HG03521 (cell line): ENCODE data around the gene DCP1A.
"Not testable (repeated sequence)": the region's sequence is repeated elsewhere in the genome, so short reads cannot be mapped to it uniquely, and the experiment has no call there.

Experiments
- ATAC-seq: cut with Tn5 transposase; IDR thresholded peaks from one replicate; pipeline ENCODE4 v1.9.1; 2021; ENCODE audit warnings: mild to moderate bottlenecking, moderate library complexity; ENCODE audit not compliant: unreplicated experiment

DCP1A gene

DNA sequence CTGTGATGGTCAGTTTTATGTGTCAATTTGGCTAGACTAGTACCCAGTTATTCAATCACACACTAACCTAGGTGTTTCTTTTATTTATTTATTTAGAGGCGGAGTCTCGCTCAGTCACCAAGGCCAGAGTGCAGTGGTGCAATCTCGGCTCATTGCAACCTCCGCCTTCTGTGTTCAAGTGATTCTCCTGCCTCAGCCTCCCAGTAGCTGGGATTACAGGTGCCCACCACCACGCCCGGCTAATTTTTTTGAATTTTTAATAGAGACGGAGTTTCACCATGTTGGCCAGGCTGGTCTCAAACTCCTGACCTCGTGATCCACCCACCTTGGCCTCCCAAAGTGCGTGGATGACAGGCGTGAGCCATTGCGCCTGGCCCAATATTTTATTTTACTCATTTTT, 78.2 kb downstream of the DCP1A start:
- ATAC-seq = not testable (repeated sequence)

DNA sequence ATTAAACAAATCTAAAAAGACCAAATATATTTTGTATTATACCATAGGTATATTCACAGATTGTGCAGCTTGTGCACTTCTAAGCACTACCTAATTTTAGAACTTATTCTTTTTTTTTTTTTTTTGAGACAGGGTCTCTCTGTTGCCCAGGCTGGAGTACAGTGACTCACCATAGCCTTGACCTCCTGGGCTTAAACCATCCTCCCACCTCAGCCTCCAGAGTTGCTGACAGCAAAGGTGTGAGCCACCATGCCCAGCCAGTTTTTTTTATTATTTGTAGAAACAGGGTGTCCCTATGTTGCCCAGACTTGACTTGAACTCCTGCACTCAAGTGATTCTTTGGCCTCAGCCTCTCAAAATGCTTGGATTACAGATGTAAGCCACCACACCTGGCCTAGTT, 79.6 kb downstream of the DCP1A start:
- no peak for ATAC-seq

DNA sequence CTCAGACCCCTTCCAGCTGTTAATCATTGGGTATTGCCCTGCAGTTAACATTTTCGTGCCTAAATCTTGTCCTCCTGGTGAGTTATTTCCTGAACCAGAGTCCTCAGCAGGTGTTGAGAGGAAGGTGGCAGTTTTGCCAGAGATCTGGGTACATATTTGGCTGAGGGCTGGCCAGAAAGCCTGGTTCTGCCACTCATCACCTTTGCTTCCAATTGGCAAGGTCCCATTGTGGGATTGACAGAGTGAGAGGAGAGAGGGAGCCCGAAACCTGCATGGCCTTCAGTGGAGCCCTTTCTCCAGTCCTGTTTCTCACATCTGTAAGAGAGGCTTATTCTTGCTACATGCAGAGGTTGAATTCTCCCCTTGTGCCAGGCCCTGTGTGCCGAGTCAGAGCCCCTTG, 82.6 kb downstream of the DCP1A start:
- no peak for ATAC-seq

DNA sequence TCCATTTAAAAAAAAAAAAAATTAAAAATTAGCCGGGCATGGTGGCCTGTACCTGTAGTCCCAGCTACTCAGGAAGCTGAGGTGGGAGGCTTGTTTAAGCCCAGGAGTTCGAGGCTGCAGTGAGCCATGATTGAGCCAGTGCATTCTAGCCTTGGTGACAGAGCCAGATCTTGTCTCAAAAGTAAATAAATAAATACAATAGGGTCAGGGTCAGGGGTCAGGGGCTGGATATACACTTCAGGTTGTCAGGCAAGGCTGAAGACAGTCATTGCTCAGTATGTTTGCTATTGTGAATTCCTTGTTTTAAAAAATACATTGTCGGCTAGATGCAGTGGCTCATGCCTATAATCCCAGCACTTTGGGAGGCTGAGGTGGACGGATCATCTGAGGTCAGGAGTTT, 83.4 kb downstream of the DCP1A start:
- no peak for ATAC-seq

DNA sequence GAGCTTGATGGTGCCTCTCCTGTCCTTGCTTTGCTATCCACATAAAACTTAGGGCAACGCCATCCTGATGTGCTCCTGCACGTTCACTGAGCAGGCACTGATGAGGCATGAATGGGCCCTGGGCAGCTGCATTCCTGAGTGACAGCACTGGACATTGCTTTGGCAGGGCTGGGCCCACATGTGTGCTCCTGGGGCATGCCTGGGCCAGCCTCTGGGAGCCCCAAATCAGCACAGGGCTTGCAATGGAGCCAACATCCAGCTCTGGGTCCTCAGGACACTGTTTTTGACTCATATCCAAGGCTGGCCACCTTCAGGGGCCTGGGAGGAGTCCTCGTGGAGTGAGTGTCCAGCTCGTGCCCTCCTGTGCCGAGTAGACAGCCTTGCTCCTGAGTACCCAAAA, 85.6 kb downstream of the DCP1A start:
- ATAC-seq = no peak

DNA sequence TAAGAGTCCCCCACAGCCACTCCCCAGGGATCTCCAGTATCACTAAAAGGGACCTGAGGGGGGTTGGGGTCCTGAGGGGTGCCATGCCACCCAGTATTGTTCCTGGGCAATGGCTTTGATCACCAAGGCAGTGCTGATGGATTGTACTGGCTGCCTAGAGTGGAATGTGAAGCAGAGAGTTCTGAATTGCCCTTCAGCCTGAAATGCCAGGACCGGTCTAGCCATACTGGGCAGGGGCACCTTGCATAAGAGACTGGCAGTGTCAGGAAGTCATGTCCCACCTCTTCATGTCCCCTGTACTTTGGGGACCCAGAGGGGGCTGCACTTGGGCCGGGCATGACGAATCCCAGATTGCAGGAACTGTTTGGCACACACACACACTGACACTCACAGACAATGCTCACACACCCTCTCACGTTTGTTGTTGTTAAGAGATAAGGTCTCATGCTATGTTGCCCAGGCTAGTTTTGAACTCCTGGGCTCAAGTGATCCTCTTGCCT, 87.0 kb downstream of the DCP1A start:
- ATAC-seq = no peak

DNA sequence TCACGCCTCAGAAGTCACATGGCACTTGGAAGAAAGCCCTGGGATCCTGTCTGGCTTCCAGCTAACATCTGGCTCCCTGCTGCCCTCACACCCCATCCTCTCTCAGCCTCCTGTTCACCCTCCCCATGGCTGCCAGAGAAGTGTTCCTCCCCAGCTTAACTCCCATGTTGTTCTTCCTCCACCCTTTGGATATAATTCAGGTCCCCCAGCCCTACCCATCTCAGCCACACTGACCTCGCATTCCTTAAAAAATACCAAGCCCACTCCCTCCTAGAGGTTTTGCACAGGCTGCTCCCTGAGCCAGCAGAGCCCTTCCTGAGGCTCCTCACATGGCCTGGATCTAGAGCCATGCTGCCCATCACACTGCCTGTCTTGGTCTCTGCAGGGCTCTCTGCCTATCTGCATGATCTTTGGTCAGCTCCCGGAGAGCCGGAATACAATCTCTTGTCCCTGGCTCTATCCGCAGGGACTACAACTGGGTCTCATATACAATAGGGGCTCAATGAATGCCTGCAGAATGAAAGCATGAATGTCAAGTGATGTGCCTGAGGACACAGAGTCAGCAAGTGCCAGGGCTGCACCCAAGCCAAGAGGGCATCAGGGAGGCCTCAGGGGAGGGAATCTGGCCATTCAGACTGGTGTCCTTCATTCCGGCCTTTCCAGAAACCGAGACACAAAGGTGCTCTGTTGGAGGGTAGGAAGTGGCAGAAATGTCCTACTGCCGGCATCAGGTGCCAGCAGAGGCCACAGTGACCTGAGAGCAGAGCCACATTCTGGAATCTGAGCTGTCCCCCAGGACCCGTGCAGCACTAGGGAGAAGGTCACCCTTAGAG, 87.7 kb downstream of the DCP1A start:
- no peak for ATAC-seq

DNA sequence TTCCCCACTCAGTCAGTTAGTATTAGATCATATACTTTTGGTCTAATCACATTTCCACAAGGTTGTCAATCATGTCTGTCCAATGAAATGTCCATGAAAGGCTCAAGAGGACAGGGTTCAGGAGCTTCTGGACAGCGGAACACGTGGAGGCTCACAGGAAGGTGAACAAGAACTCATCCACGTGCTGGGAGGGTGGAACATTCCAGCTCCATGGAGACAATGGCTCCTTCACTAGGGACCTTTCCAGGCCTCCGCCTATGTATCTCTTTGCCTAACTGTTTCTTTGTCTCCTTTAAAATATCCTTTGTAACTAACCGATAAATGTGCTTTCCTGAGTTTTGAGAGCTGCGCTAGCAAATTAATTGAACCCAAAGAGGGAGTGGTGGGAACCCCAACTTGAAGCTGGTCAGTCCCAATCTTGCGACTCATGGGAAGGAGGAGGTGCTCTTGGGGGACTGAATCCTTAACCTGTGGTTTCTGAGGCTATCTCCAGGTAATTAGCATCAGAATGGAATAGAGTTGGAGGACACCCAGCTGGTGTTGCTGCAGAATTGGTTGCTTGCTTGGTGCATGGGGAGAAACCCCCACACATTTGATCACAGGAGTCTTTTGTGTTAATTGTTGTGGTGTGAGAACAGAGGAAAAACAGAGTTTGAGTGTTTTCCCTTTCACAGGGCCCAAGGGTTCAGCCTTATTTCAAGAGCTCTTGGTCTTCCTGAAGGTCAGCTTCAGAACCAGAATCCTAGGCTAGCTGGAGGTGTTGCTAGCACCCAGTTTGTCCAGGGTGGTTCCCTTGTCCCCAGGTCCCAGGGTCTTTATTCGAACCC, 88.5 kb downstream of the DCP1A start:
- no peak for ATAC-seq

DNA sequence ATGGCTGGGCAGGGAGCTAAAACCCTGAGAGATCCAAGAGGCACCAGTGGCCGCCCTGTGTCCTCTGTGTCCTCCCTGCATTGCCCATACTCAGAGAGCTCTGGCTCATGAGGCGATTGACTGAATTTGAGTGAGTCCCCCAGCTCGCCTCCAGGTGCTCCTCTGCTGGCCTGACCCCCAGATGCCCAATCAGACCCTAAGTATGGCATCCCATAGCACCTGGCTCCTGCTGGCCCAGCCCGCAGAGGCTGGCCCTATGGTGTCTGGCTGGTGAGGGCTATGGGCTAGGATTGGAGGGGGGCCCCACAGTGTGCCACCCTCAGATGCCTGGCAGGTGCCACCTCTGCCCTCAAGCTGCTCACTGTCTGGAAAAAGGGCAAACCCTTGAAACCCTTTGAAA, 89.9 kb downstream of the DCP1A start:
- ATAC-seq = no peak

DNA sequence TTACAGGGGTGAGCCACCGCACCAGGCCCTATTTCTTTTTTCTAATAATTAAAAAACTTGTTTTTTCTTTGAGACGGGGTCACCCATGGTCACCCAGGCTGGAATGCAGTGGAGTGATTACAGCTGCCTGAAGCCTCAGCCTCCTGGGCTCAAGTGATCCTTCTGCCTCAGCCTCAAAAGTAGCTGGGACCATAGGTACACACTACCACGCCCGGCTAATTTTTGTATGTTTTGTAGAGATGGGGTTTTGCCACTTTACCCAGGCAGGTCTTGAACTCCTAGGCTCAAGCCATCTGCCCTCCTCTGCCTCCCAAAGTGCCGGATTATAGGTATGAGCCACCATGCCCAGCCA, 90.7 kb downstream of the DCP1A start:
- no peak for ATAC-seq

DNA sequence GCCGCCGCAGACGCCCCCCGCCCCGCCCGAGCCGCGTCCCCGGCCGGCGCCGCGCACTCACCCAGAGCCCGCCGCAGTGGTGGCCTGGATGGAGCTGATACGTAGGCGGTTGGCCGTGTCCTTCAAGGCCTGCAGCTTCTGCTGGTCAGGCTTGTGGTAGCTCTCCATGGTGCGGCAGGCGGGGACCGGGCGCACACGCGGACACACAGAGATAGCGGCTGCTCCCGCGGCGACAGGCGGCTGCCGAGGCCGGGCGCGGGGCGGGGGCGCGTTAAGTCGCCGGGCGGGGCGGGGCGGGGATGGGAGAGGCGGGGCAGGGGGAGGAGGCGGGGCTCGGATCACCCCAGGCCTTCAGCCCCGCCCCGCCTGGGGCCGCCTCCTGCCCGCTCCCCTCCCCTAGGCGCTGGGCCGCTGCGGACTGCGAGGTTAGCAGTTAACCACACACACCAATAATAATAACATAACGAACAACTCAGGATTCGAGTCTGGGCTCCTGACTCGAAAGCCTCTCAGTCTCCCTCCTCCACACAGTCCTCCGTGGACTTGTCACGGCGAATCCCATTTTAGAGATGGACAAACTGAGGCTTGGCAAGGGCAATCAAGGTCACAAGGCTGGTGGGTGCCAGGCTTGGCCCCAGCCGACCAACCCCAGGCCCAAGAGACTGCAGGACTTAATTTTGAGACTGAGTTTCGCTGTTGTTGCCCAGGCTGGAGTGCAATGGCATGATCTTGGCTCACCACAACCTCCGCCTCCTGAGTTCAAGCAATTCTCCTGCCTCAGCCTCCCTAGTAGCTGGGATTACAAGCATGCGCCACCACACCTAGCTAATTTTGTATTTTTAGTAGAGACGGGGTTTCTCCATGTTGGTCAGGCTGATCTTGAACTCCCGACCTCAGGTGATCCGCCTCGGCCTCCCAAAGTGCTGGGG, 91.3 kb downstream of the DCP1A start, which contains the start of gene TKT:
Gene TKT (minus strand): TSS at position 248 of the 929 bp plus-strand sequence. CDS start 80 bp downstream, at position 168.
- ATAC-seq = peak; percentile 49

DNA sequence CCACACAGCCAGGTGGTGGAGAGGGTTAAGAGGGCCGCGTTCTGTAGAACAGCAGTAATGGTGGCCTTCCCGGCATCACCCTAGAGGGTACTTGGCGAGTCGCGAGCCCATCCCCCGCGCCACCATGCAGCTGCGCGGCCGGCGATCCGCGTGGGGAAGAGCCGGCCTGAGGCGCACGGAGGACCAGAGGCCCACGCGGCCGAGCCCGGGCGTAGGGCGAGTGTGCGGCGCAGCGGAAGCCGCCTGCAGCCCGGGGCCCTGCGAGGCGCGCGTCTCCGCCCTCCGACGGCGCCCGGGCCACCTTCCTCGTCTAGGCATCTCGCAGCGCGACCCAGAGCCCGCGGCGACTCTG, 91.9 kb downstream of the DCP1A start:
- ATAC-seq = peak; percentile 37

DNA sequence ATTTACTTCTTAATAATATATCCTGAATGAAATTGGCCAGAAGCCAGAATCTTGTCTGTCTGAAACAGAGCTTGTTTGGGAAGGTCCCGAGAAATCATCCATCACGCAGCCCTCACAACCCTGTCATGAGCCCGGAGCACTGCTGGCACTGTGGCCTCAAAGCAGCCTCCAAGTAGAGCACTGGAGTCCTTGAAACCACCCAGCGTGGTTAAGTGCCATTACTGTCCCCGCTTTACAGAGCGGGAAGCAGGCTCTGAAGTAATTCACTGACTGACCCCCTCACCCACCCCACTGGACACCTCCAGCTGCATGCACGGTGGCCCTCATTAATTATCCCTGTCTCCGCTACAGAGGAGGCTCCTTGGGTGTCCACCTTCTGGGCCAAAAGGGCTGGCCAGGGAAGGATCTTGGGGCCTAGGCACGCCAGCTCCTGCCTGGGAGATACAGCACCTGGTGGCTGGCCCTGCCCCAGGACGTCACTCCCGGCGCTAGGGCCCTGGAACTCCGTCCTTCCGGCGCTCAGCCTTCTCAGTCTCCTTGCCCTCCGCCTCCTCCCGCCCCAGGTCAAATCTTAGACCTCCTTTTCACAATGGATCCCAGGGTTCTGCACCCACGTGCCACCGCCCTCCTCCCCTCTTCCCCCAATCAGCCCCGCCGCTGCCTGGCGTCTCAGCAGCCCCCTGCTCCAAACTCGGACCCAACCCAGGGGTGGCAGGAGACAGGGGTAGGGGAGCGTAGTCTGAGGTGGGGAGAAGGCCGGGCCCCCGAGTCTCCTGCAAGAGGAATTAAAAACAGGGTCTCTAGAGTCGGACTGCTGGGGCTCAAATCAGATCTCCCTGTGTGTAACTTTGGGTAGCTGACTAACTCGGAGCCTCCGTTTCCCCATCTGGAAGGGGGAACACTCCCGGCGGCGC, 92.6 kb downstream of the DCP1A start:
- peak; percentile 22 for ATAC-seq

DNA sequence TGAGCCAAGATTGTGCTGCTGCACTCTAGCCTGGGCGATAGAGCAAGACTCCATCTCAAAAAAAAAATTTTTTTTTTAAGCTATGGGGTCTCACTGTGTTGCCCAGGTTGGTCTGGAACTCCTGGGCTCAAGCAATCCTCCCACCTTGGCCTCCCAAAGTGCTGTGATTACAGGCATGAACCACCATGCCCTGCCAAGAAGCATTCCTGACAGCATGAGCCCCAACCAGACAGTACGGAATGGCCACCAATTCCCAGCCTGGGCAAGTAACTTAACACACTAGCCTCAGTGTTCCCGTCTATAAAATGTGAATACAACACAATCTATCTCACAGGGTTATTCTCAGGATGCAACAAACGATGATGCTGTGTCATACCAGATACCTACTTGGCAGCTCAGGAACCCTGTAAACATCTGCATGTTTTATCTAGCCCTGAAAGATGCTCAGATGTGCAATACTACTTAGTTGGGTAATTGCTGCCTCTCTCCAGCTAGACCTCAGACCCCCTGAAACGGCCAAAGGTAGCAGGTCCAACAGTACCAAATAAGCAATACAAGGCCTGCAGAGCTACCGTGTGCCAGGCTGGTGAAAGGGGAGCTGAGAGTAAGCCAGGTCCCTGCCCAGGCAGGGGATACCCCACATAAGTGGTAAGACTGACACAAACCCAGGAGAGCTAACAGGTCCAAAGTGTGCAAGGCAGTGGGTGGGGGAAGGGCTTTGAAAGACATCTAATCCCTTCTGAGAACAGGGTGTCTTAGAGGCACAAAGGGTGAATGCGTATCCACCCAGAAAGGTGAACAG, 93.4 kb downstream of the DCP1A start:
- ATAC-seq = no peak

DNA sequence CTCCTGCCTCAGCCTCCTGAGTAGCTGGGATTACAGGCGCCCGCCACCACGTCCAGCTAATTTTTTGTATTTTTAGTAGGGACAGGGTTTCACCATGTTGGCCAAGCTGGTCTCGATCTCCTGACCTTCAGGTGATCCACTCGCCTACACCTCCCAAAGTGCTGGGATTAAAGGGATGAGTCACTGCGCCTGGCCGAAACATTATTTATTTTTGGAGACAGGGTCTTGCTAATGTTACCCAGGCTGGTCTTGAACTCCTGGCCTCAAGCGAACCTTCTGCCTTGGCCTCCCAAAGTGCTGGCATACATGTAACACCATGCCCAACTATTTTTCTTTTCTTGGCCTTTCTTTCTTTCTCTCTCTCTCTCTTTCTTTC, 94.4 kb downstream of the DCP1A start:
- ATAC-seq = not testable (repeated sequence)

DNA sequence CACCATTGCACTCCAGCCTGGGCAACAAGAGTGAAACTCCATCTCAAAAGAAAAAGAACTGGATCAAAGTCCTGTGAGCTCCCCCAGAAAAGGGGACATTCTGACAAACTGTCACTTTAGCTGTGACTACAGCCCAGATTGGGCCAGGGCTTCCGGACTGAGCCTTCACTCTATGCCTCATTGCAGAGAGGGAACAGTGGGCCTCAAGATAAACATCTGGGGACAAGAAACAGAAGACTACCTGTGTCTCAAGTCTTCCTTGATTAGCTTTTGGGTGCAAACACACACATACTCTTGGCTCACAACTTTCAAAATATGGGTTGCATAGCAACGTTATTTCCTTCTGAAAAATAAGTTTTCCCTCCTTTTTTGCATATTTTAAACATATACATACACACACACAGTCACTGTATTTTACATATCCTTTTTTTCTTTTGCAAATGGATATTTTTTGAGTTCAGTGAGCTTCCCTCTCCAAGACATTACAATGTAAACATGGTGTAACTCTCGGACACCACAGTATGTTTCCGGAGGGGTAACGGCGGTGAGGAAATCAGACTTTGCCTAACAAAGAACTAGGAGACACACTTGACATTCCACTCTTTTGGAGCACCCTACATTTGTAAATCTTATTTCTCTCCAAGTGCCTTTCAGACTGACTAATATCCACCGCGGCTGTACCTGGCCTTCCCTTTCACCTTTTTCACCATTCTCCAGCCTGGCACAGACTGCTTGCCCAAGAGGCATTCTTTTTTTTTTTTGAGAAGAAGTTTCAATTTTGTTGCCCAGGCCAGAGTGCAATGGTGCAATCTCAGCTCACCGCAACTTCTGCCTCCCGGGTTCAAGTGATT, 95.0 kb downstream of the DCP1A start:
- ATAC-seq = no peak

DNA sequence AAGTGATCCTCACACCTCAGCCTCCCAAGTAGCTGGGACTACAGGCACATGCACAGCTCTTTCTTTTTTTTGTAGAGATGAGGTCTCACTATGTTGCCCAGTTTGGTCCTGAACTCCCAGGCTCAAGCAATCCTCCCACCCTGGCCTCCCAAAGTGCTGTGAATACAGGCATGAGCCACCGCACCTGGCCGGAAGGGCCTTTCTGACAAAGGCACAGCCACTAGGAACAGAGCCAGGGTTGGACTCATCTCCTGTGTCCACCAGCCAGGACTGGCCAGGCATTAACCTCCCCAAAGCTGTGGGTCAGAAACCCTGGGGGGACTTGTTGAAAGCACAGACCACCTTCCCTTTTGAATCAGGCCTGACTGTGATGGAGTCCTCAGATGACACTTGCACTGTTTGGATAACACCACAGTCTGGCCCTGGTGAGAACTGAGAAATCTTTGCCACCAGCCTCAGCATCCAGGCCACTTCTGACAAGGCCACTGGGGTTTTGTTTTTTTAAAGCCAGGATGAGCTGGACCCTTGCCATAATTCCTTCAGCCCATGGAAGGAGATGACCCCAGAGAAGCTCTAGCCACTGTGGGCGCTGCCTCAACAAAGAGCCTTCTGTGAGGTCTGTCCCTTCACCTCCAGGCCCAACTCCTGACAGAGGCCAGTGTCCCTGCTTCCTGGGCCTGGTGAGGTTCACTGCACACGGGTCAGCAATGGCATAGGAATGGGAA, 96.3 kb downstream of the DCP1A start:
- ATAC-seq = no peak

DNA sequence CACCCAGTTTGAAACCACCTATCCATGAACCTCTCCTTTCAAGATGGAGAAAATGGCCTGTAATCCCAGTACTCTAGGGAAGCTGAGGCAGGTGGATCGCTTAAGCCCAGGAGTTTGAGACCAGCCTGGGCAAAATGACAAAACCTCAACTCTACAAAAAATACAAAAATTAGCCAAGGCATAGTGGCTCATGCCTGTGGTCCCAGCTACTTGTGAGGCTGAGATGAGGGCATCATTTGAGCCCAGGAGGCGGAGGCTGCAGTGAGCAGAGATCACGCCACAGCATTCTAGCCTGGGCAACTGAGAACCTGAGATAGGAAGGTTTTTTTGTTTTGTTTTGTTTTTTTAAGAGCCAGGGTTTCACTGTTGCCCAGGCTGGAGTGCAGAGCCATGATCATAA, 96.9 kb downstream of the DCP1A start:
- no peak for ATAC-seq
